ENCODE results near the gene POC1B. TPM values are rescaled to one million over a fixed set of nuclear protein-coding genes. Genes with fewer than 3 reads are reported as not detected.
A peak's percentile ranks its signal among the peaks of the same experiment; 100 is the strongest.

Gene POC1B
- total and polyA plus RNA-seq, 2 experiments from 2014 or later, result 8.3 to 15.0 TPM

DNA sequence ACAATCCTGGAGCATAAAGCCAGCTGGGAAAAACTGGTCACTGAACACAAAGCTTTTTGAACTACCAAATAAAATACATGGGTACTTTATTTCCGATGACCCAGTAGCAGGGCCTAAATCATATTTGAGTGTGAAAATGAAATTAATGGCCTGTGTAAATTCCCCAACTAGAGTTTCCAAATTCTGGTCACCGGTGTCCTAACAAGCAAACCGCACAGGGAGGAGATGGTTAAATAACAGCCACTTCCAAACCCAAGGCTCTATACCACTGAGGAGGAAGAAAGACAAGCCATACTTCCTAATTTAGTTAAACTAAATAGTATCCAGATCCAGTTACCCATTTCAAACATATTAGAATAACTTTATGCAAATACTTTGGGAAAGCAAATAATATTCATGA is 133.5 kb downstream of the POC1B start:
- peaks cover 19% of the 10 kb centered on the region; the same call in 1 of the 2 replicates for H3F3A ChIP-seq (ENCODE audit: insufficient read depth)
- H3K27ac ChIP-seq, result no peak overlapping the region
- H3K27me3 ChIP-seq (replicated peaks; ENCODE audit: insufficient read depth), result no peaks in the 10 kb centered on the region
- no peak for TF ChIP-seq EZH2 (IDR thresholded peaks at IDR 0.05; ENCODE audit: insufficient read depth, poor library complexity, severe bottlenecking)
- no peak for TF ChIP-seq EZH2phosphoT487 (IDR thresholded peaks at IDR 0.05; ENCODE audit: insufficient read depth, low read depth)
- H3K4me1 ChIP-seq (ENCODE audit: insufficient read depth), result peaks cover 20% of the 10 kb centered on the region; the same call in 1 of the 2 replicates
- no peaks in the 10 kb centered on the region for H3K79me2 ChIP-seq (ENCODE audit: insufficient read depth)
- no peak overlapping the region for H3K4me3 ChIP-seq
- WGBS, 2 experiments (ENCODE audit: low coverage in 1 of 2, low lambda C conversion rate in 2 of 2, missing lambda C conversion rate in 2 of 2), result 98% methylated on average over 3 of the region's 3 CpGs
- no peak for DNase-seq
- H3K9ac ChIP-seq, result no peak overlapping the region
- no peak overlapping the region for H2AFZ ChIP-seq
- no peaks in the 10 kb centered on the region for H3K9me3 ChIP-seq (ENCODE audit: low read depth)
- no peak overlapping the region for H3K4me2 ChIP-seq (ENCODE audit: unreplicated experiment)
- in situ Hi-C loops (cut with MboI), result no loop called here
- H3K36me3 ChIP-seq (ENCODE audit: low read depth), result no peaks in the 10 kb centered on the region
- H3K9me2 ChIP-seq (ENCODE audit: insufficient read depth), result no peaks in the 10 kb centered on the region
- H4K20me1 ChIP-seq (ENCODE audit: insufficient read depth), result no peaks in the 10 kb centered on the region

GRCh38 chr12:89391726-89392336 is 134.0 kb downstream of the POC1B start:
- TF ChIP-seq EZH2 (IDR thresholded peaks at IDR 0.05; ENCODE audit: insufficient read depth, poor library complexity, severe bottlenecking) (no peak), EZH2phosphoT487 (IDR thresholded peaks at IDR 0.05; ENCODE audit: insufficient read depth, low read depth) (no peak)
- in situ Hi-C loops (cut with MboI), result no loop called here
- Histone ChIP-seq H3K4me3 (no peak overlapping the region), H4K20me1 (ENCODE audit: insufficient read depth) (no peaks in the 10 kb centered on the region), H3K27ac (no peak overlapping the region), H3K36me3 (ENCODE audit: low read depth) (no peaks in the 10 kb centered on the region), H3K4me2 (ENCODE audit: unreplicated experiment) (no peak overlapping the region), H3K9me3 (ENCODE audit: low read depth) (no peaks in the 10 kb centered on the region), H3K79me2 (ENCODE audit: insufficient read depth) (no peaks in the 10 kb centered on the region), H3K4me1 (ENCODE audit: insufficient read depth) (peaks cover 20% of the 10 kb centered on the region; the same call in 1 of the 2 replicates), H2AFZ (no peak overlapping the region), H3K9ac (no peak overlapping the region), H3F3A (ENCODE audit: insufficient read depth) (peaks cover 19% of the 10 kb centered on the region; the same call in 1 of the 2 replicates), H3K9me2 (ENCODE audit: insufficient read depth) (no peaks in the 10 kb centered on the region), H3K27me3 (replicated peaks; ENCODE audit: insufficient read depth) (no peaks in the 10 kb centered on the region)
- DNase-seq, result no peak
- 99% methylated on average over 6 of the region's 6 CpGs for WGBS, 2 experiments (ENCODE audit: low coverage in 1 of 2, low lambda C conversion rate in 2 of 2, missing lambda C conversion rate in 2 of 2)

- Histone ChIP-seq H3K4me2 (ENCODE audit: unreplicated experiment) (no peak overlapping the region), H3K9ac (no peak overlapping the region)
- TF ChIP-seq EZH2 (IDR thresholded peaks at IDR 0.05; ENCODE audit: insufficient read depth, poor library complexity, severe bottlenecking), result no peak
- no peak for TF ChIP-seq EZH2phosphoT487 (IDR thresholded peaks at IDR 0.05; ENCODE audit: insufficient read depth, low read depth)
These were observed 134.8 kb downstream of the POC1B start for GRCh38 chr12:89390802-89391673.

DNA sequence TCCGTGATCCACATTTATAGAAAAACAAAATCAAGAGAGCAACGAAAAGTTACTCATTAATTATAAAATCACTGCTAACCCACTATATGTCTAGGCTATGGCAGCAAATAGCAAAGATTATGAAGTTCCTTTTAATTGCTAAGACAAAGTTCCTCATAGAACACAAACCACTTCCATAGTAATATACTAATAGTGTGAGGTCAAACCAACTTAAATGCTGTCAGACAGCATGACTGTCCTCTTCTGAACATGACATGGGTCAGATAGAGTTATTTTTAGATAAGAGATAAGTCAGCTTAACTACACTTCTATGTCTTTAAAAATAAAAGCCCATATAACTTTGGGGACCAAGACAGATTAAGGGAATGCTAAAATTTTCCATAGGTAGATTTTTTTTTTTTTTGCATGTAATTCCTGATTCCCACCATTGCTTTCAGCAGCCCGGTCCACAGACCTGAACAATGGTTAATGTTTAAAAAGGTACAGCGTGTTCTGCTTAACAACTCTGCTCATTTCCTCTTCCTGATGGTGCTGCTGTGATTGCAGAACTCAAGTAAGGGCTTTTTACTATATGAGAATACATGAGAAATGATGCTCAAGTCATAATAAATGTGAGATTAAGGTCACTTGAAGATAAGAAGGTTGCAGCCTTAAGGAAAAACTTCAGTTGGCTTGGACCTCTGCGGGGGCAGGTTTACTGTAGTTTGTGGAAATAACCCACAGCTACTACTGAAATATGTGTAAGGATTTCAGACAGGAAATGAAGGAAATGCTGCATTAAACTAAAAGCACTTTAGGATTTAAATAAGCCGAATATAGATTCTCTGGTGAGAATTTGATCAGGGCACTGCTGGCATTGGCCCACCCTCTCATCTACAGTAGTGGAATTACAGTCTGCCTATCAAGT is 135.8 kb downstream of the POC1B start:
- no peak for DNase-seq
- Histone ChIP-seq H3K4me2 (ENCODE audit: unreplicated experiment) (no peak overlapping the region), H3K79me2 (ENCODE audit: insufficient read depth) (no peaks in the 10 kb centered on the region), H3K4me1 (ENCODE audit: insufficient read depth) (peaks cover 24% of the 10 kb centered on the region), H3K27me3 (replicated peaks; ENCODE audit: insufficient read depth) (no peaks in the 10 kb centered on the region), H3K27ac (no peak overlapping the region), H3K36me3 (ENCODE audit: low read depth) (no peaks in the 10 kb centered on the region), H3K9me3 (ENCODE audit: low read depth) (no peaks in the 10 kb centered on the region), H3K9ac (no peak overlapping the region), H3K4me3 (no peak overlapping the region), H3K9me2 (ENCODE audit: insufficient read depth) (no peaks in the 10 kb centered on the region), H3F3A (ENCODE audit: insufficient read depth) (peaks cover 26% of the 10 kb centered on the region), H4K20me1 (ENCODE audit: insufficient read depth) (no peaks in the 10 kb centered on the region), H2AFZ (no peak overlapping the region)
- TF ChIP-seq EZH2 (IDR thresholded peaks at IDR 0.05; ENCODE audit: insufficient read depth, poor library complexity, severe bottlenecking), result no peak
- no peak for TF ChIP-seq EZH2phosphoT487 (IDR thresholded peaks at IDR 0.05; ENCODE audit: insufficient read depth, low read depth)
- 89 to 90% methylated on average over 6 of the region's 6 CpGs for WGBS, 2 experiments (ENCODE audit: low coverage in 1 of 2, low lambda C conversion rate in 2 of 2, missing lambda C conversion rate in 2 of 2)
- in situ Hi-C loops (cut with MboI), result no loop called here

More at GRCh38 chr12:89390802-89391673, 134.8 kb downstream of the POC1B start:
- peaks cover 19% of the 10 kb centered on the region; the same call in 1 of the 2 replicates for H3F3A ChIP-seq (ENCODE audit: insufficient read depth)
- peak overlapping the region; percentile 10; the same call in 1 of the 2 replicates for H3K27ac ChIP-seq
- peak; percentile 84 for DNase-seq
- H2AFZ ChIP-seq, result no peak overlapping the region
- no peak overlapping the region for H3K4me3 ChIP-seq
- H3K79me2 ChIP-seq (ENCODE audit: insufficient read depth), result no peaks in the 10 kb centered on the region
- H3K27me3 ChIP-seq (replicated peaks; ENCODE audit: insufficient read depth), result no peaks in the 10 kb centered on the region
- in situ Hi-C loops (cut with MboI), result no loop called here
- H3K4me1 ChIP-seq (ENCODE audit: insufficient read depth), result peaks cover 20% of the 10 kb centered on the region; the same call in 1 of the 2 replicates
- H3K9me3 ChIP-seq (ENCODE audit: low read depth), result no peaks in the 10 kb centered on the region
- WGBS, 2 experiments (ENCODE audit: low coverage in 1 of 2, low lambda C conversion rate in 2 of 2, missing lambda C conversion rate in 2 of 2), result 61 to 63% methylated on average over 3 of the region's 3 CpGs
- H3K9me2 ChIP-seq (ENCODE audit: insufficient read depth), result no peaks in the 10 kb centered on the region
- H3K36me3 ChIP-seq (ENCODE audit: low read depth), result no peaks in the 10 kb centered on the region
- H4K20me1 ChIP-seq (ENCODE audit: insufficient read depth), result no peaks in the 10 kb centered on the region

All from GM23248 (cell line).